Measurements from ENCODE around the gene DNAJC6.

Gene DNAJC6

GRCh38 chr1:65297706-65298105, 11.6 kb upstream of the DNAJC6 start:
- DNase-seq (ENCODE audit: low spot score): no peak
- no peak for TF ChIP-seq CTCF (IDR thresholded peaks at IDR 0.05; ENCODE audit: extremely low read depth, missing control alignments)

GRCh38 chr1:65299328-65299727, 10.0 kb upstream of the DNAJC6 start:
- no peak for TF ChIP-seq CTCF (IDR thresholded peaks at IDR 0.05; ENCODE audit: extremely low read depth, missing control alignments)
- no peak for DNase-seq (ENCODE audit: low spot score)

GRCh38 chr1:65308781-65309303, 501 bp upstream of the DNAJC6 start:
- no peak for TF ChIP-seq CTCF (IDR thresholded peaks at IDR 0.05; ENCODE audit: extremely low read depth, missing control alignments)
- no peak for DNase-seq (ENCODE audit: low spot score)

GRCh38 chr1:65310078-65310587, 790 bp downstream of the DNAJC6 start:
- DNase-seq (ENCODE audit: low spot score): no peak
- no peak for TF ChIP-seq CTCF (IDR thresholded peaks at IDR 0.05; ENCODE audit: extremely low read depth, missing control alignments)

- no peak for TF ChIP-seq CTCF (IDR thresholded peaks at IDR 0.05; ENCODE audit: extremely low read depth, missing control alignments)
- DNase-seq (ENCODE audit: low spot score): no peak
Observed at GRCh38 chr1:65311760-65312159, 2.4 kb downstream of the DNAJC6 start.

GRCh38 chr1:65316233-65316632, 6.9 kb downstream of the DNAJC6 start:
- no peak for DNase-seq (ENCODE audit: low spot score)
- no peak for TF ChIP-seq CTCF (IDR thresholded peaks at IDR 0.05; ENCODE audit: extremely low read depth, missing control alignments)

DNA sequence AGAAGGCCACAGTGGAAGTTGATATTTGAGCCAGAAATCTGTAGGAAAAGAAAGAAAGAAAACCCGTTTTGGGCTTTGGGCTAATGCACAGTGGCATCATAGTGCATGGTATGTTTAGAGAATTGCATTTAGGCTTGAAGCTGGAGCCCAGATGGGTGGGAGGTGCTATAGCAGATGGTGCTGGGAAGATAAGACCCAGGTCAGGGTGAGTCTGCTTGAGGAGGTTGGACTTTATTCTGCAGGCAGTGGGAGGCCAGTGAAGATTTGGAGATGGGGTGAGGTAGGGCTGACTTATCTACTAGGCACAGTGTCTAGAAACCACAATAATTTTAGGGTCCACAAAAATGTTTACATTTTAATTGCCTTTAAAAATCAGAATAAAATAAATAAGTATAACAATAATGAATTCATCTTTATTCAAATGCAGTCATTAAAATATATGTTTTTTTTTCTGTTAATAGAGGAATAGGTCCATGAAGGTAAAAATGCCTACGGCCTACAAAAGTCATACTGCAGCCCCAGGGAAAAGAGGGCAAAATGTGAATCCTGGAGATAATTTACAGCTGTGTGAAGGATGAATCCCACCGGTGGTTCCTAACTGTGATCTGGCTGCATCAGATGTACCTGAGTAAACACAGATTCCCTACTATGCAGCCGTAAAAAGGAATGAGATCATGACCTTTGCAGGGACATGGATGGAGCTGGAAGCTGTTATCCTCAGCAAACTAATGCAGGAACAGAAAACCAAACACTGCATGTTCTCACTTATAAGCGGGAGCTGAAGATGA, 8.7 kb downstream of the DNAJC6 start:
- no peak for TF ChIP-seq CTCF (IDR thresholded peaks at IDR 0.05; ENCODE audit: extremely low read depth, missing control alignments)
- DNase-seq (ENCODE audit: low spot score): no peak
